GM11168 (cell line): ENCODE measurements around the gene SH3RF2.
"Not testable (repeated sequence)": the region's sequence is repeated elsewhere in the genome, so short reads cannot be mapped to it uniquely, and the experiment has no call there.

ENCODE experiments used
- in situ Hi-C: fragments of 300-500 bp; cut with MboI; formaldehyde crosslinking; loops from one replicate; pipeline ENCODE4 v1.12.0; 2022; ENCODE audit warnings: low sequenced_read_pairs; ENCODE audit not compliant: unreplicated experiment

The SH3RF2 gene

GRCh38 chr5:145936401-145937131, at the start of gene SH3RF2:
Gene SH3RF2, plus strand, starts transcription at chr5:145936578. Its CDS starts 1,351 bp downstream, at chr5:145937929.
- in situ Hi-C loops = no loop called here

- in situ Hi-C loops = no loop called here
Observed at GRCh38 chr5:145887217-145887616, 49.2 kb upstream of the SH3RF2 start.

DNA sequence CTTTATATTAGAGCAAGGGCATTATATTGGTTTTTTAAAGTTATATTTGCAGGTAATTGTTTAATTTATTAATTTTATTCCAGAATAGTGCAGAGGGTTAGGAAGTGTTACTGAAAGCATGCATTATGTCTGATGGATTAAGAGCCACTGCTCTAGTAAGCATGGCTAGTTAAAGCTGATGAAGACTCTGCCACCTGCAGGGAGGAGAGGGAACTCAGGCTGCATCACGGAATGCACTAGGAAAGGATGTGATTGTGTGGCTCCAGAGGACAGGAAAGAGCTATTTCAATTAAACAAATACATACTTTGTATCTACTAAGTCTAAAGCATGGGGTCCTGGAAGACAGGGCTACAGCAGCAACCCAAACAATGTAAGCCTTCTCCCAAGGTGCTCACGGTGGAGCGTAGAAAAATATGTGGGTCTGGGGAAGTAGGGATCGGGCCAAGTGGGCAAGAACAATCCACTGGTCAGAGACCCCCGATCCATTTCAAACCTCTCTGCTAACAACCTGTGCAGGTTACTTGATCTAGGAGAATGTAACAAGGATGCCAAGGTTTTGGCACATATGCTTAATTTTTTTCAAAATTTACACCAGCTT, 48.3 kb upstream of the SH3RF2 start:
- in situ Hi-C loops = no loop called here

GRCh38 chr5:145889611-145890010, 46.8 kb upstream of the SH3RF2 start:
- in situ Hi-C loops = no loop called here

GRCh38 chr5:145891378-145891777, 45.0 kb upstream of the SH3RF2 start:
- in situ Hi-C loops = not testable (repeated sequence)

DNA sequence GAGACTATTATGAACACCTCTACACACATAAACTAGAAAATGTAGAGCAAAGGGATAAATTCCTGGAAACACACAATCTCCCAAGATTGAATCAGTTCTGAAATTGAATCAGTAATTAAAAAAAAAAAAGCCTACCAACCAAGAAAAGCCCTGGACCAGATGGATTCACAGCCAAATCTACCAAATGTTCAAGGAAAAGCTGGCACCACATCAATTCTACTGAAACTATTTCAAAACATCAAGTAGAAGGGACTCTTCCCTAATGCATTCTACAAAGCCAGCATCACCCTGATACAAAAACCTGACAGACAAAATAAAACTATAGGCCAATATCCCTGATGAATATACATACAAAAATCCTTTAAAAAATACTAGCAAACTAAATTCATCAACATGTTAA, 38.2 kb upstream of the SH3RF2 start:
- in situ Hi-C loops = no loop called here

GRCh38 chr5:145902421-145902820, 34.0 kb upstream of the SH3RF2 start:
- in situ Hi-C loops = no loop called here

DNA sequence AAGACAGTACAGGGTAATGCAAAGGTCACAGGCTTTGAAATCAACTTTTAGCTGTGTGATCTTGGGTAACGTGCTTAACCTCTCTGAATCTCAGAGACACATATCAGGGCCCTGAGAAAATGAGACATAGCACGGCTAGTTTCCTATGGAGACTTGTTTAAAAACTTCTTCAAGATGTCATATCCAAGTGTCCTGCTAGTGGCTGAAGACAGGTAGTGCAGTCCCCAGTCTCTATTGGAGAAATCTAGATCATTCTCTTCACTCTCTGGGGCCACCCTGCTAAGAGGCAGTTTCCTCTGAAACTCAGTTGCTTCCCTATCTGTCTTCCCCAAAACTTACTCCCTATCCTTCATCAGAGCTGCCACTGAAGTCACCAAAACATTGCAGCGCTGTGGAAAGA, 33.3 kb upstream of the SH3RF2 start:
- in situ Hi-C loops = no loop called here

GRCh38 chr5:145903867-145904266, 32.5 kb upstream of the SH3RF2 start:
- in situ Hi-C loops = no loop called here

DNA sequence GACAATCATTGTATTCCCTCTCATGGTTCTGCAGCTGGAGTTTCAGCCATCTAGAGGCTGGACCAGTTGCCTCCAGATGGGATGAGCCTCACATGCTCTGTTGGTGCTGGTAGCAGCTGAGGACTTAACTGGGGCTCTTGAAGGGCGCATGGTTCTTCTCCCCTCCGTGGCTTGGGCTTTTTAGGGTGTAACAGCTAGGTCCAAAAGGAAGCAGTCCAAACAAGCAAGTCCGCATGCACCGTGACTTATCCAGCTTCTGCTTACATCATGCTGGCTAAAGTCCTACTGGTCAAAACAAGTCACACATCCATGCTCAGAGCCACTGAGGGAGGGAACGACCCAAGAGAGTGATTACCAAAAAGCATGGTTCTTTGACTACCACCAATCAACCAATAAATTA, 31.6 kb upstream of the SH3RF2 start:
- in situ Hi-C loops = no loop called here

DNA sequence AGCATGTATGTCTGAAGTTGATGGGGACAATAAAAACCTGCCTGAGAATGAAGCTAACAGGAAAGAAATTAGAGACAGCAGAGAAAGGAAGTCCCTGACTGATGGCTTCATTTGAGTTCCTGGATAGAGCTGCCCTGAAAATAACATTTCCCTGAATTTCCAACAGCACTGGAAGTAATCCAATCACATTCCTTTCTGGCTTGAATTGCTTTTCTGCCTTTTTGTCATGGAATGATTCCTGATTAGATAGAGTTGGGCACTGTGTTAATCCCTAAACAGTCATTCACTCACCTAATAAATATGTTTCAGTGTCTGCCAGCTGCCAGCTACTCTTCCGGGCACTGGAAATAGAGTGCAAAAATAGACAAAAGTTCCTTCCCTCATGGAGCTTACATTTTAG, 30.0 kb upstream of the SH3RF2 start:
- in situ Hi-C loops = no loop called here

DNA sequence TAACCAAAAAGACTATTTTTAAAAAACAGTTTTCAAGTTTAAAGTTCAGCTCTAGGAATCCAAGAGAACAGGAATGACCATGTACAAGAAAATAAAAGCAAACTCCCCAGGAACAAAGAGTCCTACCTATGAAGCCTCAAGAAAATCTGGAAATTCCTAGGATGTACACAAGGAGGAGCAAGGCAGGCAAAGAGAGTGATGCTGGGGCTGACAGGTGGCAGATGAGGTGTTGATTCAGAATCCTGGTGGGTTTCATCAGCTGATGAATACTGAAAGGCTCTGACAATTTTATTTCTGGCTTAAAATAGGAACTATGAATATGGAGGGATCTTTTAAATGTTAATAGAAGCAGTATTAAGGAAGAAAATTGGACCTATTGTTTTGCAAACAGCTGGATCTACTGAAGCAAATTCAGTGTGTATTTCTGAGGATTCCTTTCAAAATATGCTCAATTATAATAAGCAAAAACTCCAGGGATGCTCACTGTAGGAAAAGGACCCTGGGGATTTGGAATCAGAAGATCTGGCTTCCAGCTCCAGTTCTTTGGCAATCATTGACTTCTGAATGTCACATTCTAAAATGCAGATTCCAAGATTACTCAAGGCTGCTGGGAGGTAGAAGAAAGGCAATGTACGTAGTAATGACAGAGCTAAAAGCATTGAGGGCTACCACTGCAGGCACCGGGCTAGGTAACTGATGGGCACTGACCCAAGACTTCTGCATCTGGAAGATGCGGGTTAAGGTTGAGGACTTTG, 28.0 kb upstream of the SH3RF2 start:
- in situ Hi-C loops = no loop called here

GRCh38 chr5:145911164-145911563, 25.2 kb upstream of the SH3RF2 start:
- in situ Hi-C loops = no loop called here

DNA sequence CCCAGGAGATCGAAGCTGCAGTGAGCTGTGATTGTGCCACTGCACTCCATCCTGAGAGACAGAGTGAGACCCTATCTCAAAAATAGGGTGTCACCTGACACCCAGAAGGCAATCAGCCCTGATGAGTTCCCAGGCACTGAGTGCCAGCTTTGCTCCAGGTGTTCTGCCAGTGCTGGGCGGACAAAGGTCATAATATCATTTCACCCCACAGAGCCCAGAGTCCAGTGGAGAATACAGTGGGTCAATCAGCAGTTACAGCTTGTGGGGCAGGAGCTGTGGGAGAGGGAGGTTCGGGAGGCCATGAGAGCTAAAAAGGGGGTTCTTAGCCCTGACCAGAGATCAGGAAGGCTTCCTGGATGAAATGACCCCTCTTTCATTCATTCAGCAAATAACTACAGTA, 24.4 kb upstream of the SH3RF2 start:
- in situ Hi-C loops = no loop called here

GRCh38 chr5:145912594-145912993, 23.8 kb upstream of the SH3RF2 start:
- in situ Hi-C loops = no loop called here

GRCh38 chr5:145913701-145914100, 22.7 kb upstream of the SH3RF2 start:
- in situ Hi-C loops = no loop called here

DNA sequence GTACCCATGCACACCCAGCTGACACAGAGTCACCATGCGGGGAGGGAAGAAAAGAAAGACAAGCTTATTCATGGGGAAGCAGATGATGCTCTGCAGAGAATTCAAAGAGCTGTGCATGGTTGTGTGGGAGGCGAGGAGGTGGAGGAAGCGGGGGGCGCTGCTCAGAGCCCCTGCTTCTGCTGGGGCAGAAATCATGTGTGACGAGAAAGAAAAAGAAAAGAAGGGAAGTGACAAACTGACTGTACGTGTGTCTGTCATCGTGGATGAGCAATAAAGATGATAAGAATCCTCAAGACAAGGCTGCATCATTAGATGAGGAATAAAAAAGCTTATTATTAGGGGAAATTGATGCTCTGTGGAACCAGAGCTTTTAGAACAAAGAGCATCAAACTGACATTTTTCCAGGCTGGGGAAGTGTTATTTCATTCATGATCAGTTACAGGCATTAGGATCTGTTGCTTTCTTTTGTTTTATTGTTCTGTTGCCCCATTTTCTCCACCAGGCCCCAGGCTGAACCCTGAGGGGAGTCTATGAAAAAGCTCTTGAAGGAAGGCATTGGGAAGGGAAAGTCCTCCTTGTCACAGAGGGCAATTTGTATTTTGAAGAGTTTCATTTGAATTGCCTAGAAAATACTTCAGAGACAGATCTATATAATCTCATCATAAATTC, 20.3 kb upstream of the SH3RF2 start:
- in situ Hi-C loops = no loop called here

DNA sequence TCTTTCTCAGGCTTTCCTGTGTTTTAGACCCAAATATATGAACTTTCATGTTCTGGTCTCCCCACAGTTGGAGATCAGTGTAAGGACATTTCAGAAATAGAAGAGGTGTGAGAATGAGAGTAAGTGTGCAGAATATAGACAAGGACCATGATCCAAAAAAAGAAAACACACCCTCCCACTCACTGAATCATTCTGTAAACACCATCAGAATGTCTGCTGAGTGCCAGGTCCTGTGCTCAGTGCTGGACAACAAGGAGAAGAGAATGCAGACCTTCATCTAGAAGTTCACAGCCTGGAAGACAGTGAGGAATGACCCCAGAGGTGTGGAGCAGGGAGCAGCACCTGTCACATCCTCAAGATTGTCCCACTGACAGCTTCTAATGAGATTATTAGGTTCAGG, 19.1 kb upstream of the SH3RF2 start:
- in situ Hi-C loops = no loop called here

DNA sequence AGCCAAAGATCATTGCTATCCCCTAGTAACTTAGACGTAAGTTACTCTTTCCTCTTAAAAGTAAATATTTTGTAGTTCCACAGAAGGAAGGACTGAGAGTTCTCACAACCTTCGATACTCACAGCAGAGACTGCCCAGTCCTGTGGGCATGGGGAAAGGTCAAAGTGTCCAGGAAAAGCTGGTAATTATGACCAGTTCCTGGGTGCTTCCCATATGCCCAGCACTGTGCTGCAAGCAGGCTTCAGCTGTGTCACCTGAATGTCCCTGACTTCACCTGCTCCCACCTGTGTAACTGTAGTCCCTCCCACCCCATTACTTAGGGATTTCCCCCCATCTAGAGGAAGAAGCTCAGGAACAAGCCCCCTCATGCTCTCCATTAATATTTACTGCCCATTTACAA, 18.0 kb upstream of the SH3RF2 start:
- in situ Hi-C loops = no loop called here

GRCh38 chr5:145919413-145919812, 17.0 kb upstream of the SH3RF2 start:
- in situ Hi-C loops = no loop called here
